SK-N-SH (cell line): ENCODE results near the gene LEKR1. TPM values are rescaled to one million over a fixed set of nuclear protein-coding genes. Genes with fewer than 3 reads are reported as not detected.

Experiments
- CTCF ChIA-PET: fragments of 300-600, 350-600 bp; formaldehyde crosslinking; extraction: SDS; loops from one replicate; lab custom pipeline; 2021; lab: Yijun Ruan, JAX
- POLR2A ChIA-PET: fragments of 350-600 bp; sonication (Branson Sonifier 250); formaldehyde crosslinking; extraction: SDS; loops from one replicate; lab custom pipeline; 2020; ENCODE audit warnings: antibody characterized with exemption, inconsistent platforms; lab: Yijun Ruan, JAX
- DNase-seq: peaks from one replicate; pipeline ENCODE4 v3.0.0; 2012
- H2AFZ ChIP-seq: fragments of 200-600 bp; sonication (generic); 2 replicates; pipeline ENCODE4 v1.8.1; 2016; ENCODE audit warnings: antibody characterized with exemption, mild to moderate bottlenecking, low read depth
- H3F3A ChIP-seq: fragments of 200-600 bp; sonication (generic); replicated peaks from 2 replicates; pipeline ENCODE3; 2016; ENCODE audit warnings: antibody characterized with exemption, mild to moderate bottlenecking; ENCODE audit not compliant: insufficient read depth
- H3K27ac ChIP-seq, 2 experiments: fragments of 200-500 bp in 1 of 2; fragments of 200-600 bp in 1 of 2; sonication (Bioruptor generic) in 1 of 2; sonication (generic), shearing (Covaris generic) in 1 of 2; 2 replicates each; pipeline versions ENCODE4 v1.5.1 to v1.6.1; 2014 to 2016; ENCODE audit warnings: low read depth in 2 of 2, inconsistent platforms in 1 of 2, low read length in 1 of 2, mild to moderate bottlenecking in 1 of 2, mixed read lengths in 1 of 2
- H3K27me3 ChIP-seq: fragments of 200-600 bp; sonication (generic), shearing (Covaris generic); 2 replicates; pipeline ENCODE4 v1.6.1; 2016; ENCODE audit warnings: mixed run types; ENCODE audit not compliant: insufficient read depth
- H3K36me3 ChIP-seq, 2 experiments: fragments of 200-500 bp in 1 of 2; fragments of 200-600 bp in 1 of 2; sonication (Bioruptor generic) in 1 of 2; sonication (generic) in 1 of 2; replicated peaks in 1 of 2; 2 replicates each; pipeline versions ENCODE3 to v1.5.1; 2014 to 2016; ENCODE audit warnings: low read length in 1 of 2, mild to moderate bottlenecking in 1 of 2; ENCODE audit not compliant: insufficient read depth in 2 of 2, control insufficient read depth in 1 of 2
- H3K4me1 ChIP-seq, 2 experiments: fragments of 200-500 bp in 1 of 2; fragments of 200-600 bp in 1 of 2; sonication (Bioruptor generic) in 1 of 2; sonication (generic), shearing (Covaris generic) in 1 of 2; 2 replicates each; pipeline versions ENCODE4 v1.5.1 to v1.6.1; 2014 to 2016; ENCODE audit warnings: low read depth in 1 of 2, low read length in 1 of 2, mixed run types in 1 of 2; ENCODE audit not compliant: insufficient read depth in 2 of 2, control insufficient read depth in 1 of 2
- H3K4me2 ChIP-seq: fragments of 200-600 bp; sonication (generic), shearing (Covaris generic); 2 replicates; pipeline ENCODE4 v1.6.1; 2017; ENCODE audit warnings: mixed run types
- H3K4me3 ChIP-seq, 2 experiments: fragments of 200-500 bp in 1 of 2; fragments of 200-600 bp in 1 of 2; sonication (Bioruptor generic) in 1 of 2; sonication (generic), shearing (Covaris generic) in 1 of 2; 2 replicates each; pipeline versions ENCODE4 v1.5.1 to v1.8.1; 2014 to 2016; ENCODE audit warnings: low read depth in 2 of 2, inconsistent platforms in 1 of 2, low read length in 1 of 2, mild to moderate bottlenecking in 1 of 2, mixed read lengths in 1 of 2, moderate library complexity in 1 of 2
- H3K79me2 ChIP-seq: fragments of 200-600 bp; sonication (generic); 2 replicates; pipeline ENCODE4 v1.8.1; 2017; ENCODE audit warnings: mild to moderate bottlenecking; ENCODE audit not compliant: insufficient read depth
- H3K9ac ChIP-seq: fragments of 200-600 bp; sonication (generic); 2 replicates; pipeline ENCODE4 v1.6.1; 2017; ENCODE audit warnings: mixed run types
- H3K9me2 ChIP-seq: fragments of 200-600 bp; sonication (generic); 2 replicates; pipeline ENCODE4 v1.6.1; 2017; ENCODE audit warnings: mixed run types
- H3K9me3 ChIP-seq: fragments of 200-600 bp; sonication (generic); 2 replicates; pipeline ENCODE4 v1.6.1; 2017; ENCODE audit warnings: mixed run types, mild to moderate bottlenecking, moderate library complexity
- H4K20me1 ChIP-seq: fragments of 200-600 bp; sonication (generic); 2 replicates; pipeline ENCODE4 v1.6.1; 2017; ENCODE audit warnings: mild to moderate bottlenecking, mixed run types; ENCODE audit not compliant: insufficient read depth
- CHD2 ChIP-seq: fragments of 150-350 bp; IDR thresholded peaks from 2 replicates; pipeline ENCODE4 v1.6.1; 2018; ENCODE audit warnings: low read length; ENCODE audit not compliant: partially characterized antibody
- ELF1 ChIP-seq: IDR thresholded peaks from 2 replicates; pipeline ENCODE4 v1.4.0; 2012
- EP300 ChIP-seq, 2 experiments: IDR thresholded peaks; 2 replicates each; pipeline versions ENCODE4 v1.4.0 to v1.6.1; 2012; ENCODE audit warnings: borderline replicate concordance in 1 of 2, low read depth in 1 of 2, low read length in 1 of 2
- EZH2phosphoT487 ChIP-seq: fragments of 200-600 bp; sonication (generic); IDR thresholded peaks from 2 replicates; pipeline ENCODE4 v1.6.1; 2017; ENCODE audit warnings: low read depth, mixed run types, mild to moderate bottlenecking, antibody characterized with exemption, moderate library complexity, borderline replicate concordance
- FOSL2 ChIP-seq: IDR thresholded peaks from 2 replicates; pipeline ENCODE4 v1.4.0; 2012; ENCODE audit warnings: low read depth, mild to moderate bottlenecking, moderate library complexity, borderline replicate concordance
- FOXJ3 ChIP-seq: sonication (generic); formaldehyde crosslinking; IDR thresholded peaks from 2 replicates; pipeline ENCODE4 v1.5.1; 2020; ENCODE audit warnings: mild to moderate bottlenecking, missing genetic modification reagents
- GABPA ChIP-seq: IDR thresholded peaks from 2 replicates; pipeline ENCODE4 v1.4.0; 2012; ENCODE audit warnings: low read depth, mild to moderate bottlenecking
- GATA2 ChIP-seq: sonication (generic); formaldehyde crosslinking; IDR thresholded peaks from 2 replicates; pipeline ENCODE4 v1.5.0; 2020; ENCODE audit warnings: mild to moderate bottlenecking, missing genetic modification reagents
- JUND ChIP-seq: IDR thresholded peaks from 2 replicates; pipeline ENCODE4 v1.4.0; 2012
- MEF2A ChIP-seq: IDR thresholded peaks from 2 replicates; pipeline ENCODE4 v1.4.0; 2012; ENCODE audit warnings: low read depth, borderline replicate concordance
- MXI1 ChIP-seq: IDR thresholded peaks from 2 replicates; pipeline ENCODE4 v1.6.1; 2012; ENCODE audit warnings: mild to moderate bottlenecking, low read depth, low read length, improper control_type of control experiment
- RCOR1 ChIP-seq: fragments of 150-350 bp; IDR thresholded peaks from 2 replicates; pipeline ENCODE4 v1.6.1; 2017; ENCODE audit warnings: antibody characterized with exemption, low read length
- RXRA ChIP-seq: IDR thresholded peaks from 2 replicates; pipeline ENCODE4 v1.4.0; 2012; ENCODE audit warnings: low read depth, mild to moderate bottlenecking, borderline replicate concordance
- SIN3A ChIP-seq: IDR thresholded peaks from 2 replicates; pipeline ENCODE4 v1.6.1; 2012; ENCODE audit warnings: low read depth, mild to moderate bottlenecking, low read length, moderate library complexity, borderline replicate concordance
- TCF12 ChIP-seq: IDR thresholded peaks from 2 replicates; pipeline ENCODE4 v1.4.0; 2012
- WGBS: methylation state at CpG from one replicate; pipeline ENCODE4 v1.1.6; 2017; ENCODE audit warnings: low lambda C conversion rate; 5-methylcytosine and 5-hydroxymethylcytosine counted together
- polyA plus RNA-seq, 3 experiments: library from polyadenylated mRNA; depleted of rRNA; stranded (reverse); fragments of >200 nt; gene quantifications; 2 replicates each; pipeline ENCODE4 v1.2.3, GENCODE V29; 2012
- TF ChIP-seq, protein P1 (sequence below): fragments of 200-600 bp; sonication (generic); IDR thresholded peaks from 2 replicates; pipeline ENCODE4 v1.6.1; 2017; ENCODE audit warnings: antibody characterized with exemption, mild to moderate bottlenecking, moderate library complexity
- TF ChIP-seq, protein P2 (sequence below): fragments of 150-350 bp; IDR thresholded peaks from 2 replicates; pipeline ENCODE4 v1.6.1; 2017; ENCODE audit warnings: antibody characterized with exemption, low read length, low read depth, borderline replicate concordance
- TF ChIP-seq, protein P3 (sequence below): IDR thresholded peaks from 2 replicates; pipeline ENCODE4; 2012
- TF ChIP-seq, protein P4 (sequence below): IDR thresholded peaks from 2 replicates; pipeline ENCODE4 v1.4.0; 2012; ENCODE audit warnings: low read depth, borderline replicate concordance

The LEKR1 gene
- polyA plus RNA-seq, 1 of the 3 experiments (the other 2 are of a cell fraction): 0.30 TPM

DNA sequence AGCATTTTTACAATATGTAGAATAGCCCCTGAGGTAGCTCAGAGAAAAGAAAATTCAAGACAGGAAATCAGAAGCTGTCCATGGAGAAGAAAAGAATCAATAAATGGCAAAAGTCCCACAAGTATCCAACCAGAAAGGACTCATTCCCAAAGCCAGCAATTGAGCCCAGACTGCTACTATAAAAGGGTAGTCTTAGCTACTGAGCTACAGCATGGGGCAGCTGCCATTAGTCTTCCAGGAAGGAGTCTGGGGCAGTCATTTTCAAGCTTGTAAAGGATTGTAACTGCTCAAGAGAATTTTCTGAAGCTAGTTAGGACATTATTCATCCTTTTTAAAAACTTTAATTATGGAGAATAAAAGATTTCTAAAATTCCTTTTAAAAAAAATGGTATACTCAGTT, 10.5 kb downstream of the LEKR1 start:
- no peak overlapping the region for H2AFZ ChIP-seq
- ChIA-PET CTCF (interaction anchor here (0.9 kb wide), 1 partner anchor 162 kb away, joined by 4 read pairs; the partner anchor contains the start of gene TIPARP), POLR2A (no interaction called here)
- no peaks in the 10 kb centered on the region for H3K9me3 ChIP-seq
- no peak for TF ChIP-seq MXI1
- no peak for TF ChIP-seq JUND
- TF ChIP-seq RXRA: no peak
- TF ChIP-seq MEF2A: no peak
- TF ChIP-seq CHD2: no peak
- TF ChIP-seq EZH2phosphoT487: no peak
- TF ChIP-seq GABPA: no peak
- TF ChIP-seq TCF12: no peak
- TF ChIP-seq, protein P1, sequence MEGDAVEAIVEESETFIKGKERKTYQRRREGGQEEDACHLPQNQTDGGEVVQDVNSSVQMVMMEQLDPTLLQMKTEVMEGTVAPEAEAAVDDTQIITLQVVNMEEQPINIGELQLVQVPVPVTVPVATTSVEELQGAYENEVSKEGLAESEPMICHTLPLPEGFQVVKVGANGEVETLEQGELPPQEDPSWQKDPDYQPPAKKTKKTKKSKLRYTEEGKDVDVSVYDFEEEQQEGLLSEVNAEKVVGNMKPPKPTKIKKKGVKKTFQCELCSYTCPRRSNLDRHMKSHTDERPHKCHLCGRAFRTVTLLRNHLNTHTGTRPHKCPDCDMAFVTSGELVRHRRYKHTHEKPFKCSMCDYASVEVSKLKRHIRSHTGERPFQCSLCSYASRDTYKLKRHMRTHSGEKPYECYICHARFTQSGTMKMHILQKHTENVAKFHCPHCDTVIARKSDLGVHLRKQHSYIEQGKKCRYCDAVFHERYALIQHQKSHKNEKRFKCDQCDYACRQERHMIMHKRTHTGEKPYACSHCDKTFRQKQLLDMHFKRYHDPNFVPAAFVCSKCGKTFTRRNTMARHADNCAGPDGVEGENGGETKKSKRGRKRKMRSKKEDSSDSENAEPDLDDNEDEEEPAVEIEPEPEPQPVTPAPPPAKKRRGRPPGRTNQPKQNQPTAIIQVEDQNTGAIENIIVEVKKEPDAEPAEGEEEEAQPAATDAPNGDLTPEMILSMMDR: no peak
- TF ChIP-seq, protein P2, sequence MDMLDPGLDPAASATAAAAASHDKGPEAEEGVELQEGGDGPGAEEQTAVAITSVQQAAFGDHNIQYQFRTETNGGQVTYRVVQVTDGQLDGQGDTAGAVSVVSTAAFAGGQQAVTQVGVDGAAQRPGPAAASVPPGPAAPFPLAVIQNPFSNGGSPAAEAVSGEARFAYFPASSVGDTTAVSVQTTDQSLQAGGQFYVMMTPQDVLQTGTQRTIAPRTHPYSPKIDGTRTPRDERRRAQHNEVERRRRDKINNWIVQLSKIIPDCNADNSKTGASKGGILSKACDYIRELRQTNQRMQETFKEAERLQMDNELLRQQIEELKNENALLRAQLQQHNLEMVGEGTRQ: no peak
- no peak for TF ChIP-seq SIN3A
- no peak for TF ChIP-seq ELF1
- TF ChIP-seq FOSL2: no peak
- no peak for TF ChIP-seq FOXJ3 (CRISPR knock-in tag)
- TF ChIP-seq, protein P3, sequence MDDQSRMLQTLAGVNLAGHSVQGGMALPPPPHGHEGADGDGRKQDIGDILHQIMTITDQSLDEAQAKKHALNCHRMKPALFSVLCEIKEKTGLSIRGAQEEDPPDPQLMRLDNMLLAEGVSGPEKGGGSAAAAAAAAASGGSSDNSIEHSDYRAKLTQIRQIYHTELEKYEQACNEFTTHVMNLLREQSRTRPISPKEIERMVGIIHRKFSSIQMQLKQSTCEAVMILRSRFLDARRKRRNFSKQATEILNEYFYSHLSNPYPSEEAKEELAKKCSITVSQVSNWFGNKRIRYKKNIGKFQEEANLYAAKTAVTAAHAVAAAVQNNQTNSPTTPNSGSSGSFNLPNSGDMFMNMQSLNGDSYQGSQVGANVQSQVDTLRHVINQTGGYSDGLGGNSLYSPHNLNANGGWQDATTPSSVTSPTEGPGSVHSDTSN: no peak
- no peak for TF ChIP-seq GATA2
- no peaks in the 10 kb centered on the region for H3K27me3 ChIP-seq
- H4K20me1 ChIP-seq: no peaks in the 10 kb centered on the region
- H3K9me2 ChIP-seq: no peaks in the 10 kb centered on the region
- H3K4me1 ChIP-seq: peaks cover under 1 to 14% of the 10 kb centered on the region in 2 experiments; a peak in 2 of 4 replicates
- H3K4me2 ChIP-seq: no peak overlapping the region
- no peaks in the 10 kb centered on the region for H3K36me3 ChIP-seq
- no peaks in the 10 kb centered on the region for H3K79me2 ChIP-seq
- H3K4me3 ChIP-seq: no peak overlapping the region
- no peak for DNase-seq
- H3K27ac ChIP-seq: no peak overlapping the region
- H3K9ac ChIP-seq: no peak overlapping the region
- H3F3A ChIP-seq: peaks cover 4% of the 10 kb centered on the region

DNA sequence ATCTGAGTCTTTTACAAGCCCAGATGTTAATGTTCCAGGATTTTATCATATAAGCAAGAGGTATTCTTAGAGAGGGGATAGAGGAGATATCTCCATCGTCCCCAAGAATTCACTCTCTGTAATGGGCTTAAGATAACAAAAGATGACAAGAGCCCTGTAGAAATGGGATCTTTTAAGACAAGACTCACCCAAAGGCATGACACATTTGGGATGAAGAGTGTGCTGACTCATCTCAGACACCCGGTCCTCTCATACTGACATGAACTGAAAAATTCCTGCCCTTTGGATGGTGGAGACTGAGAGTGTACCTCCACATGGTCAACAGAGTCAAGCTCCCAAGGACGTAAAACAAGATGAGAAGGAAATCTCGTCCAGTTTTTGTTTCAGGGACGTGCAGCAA, 11.0 kb downstream of the LEKR1 start:
- TF ChIP-seq FOSL2 (peak; percentile 24; the same call in 1 of the 2 replicates), RCOR1 (no peak), GABPA (no peak), EP300 (IDR thresholded peaks at IDR 0.05; ENCODE audit: borderline replicate concordance in 1 of 2, low read depth in 1 of 2, low read length in 1 of 2) (no peak), JUND (0 out of 2 replicates have a peak, but pooled peaks have one; percentile 23)
- TF ChIP-seq, protein P4, sequence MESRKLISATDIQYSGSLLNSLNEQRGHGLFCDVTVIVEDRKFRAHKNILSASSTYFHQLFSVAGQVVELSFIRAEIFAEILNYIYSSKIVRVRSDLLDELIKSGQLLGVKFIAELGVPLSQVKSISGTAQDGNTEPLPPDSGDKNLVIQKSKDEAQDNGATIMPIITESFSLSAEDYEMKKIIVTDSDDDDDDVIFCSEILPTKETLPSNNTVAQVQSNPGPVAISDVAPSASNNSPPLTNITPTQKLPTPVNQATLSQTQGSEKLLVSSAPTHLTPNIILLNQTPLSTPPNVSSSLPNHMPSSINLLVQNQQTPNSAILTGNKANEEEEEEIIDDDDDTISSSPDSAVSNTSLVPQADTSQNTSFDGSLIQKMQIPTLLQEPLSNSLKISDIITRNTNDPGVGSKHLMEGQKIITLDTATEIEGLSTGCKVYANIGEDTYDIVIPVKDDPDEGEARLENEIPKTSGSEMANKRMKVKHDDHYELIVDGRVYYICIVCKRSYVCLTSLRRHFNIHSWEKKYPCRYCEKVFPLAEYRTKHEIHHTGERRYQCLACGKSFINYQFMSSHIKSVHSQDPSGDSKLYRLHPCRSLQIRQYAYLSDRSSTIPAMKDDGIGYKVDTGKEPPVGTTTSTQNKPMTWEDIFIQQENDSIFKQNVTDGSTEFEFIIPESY: no peak
- TF ChIP-seq, protein P3: 0 out of 2 replicates have a peak, but pooled peaks have one; percentile 9
- POLR2A ChIA-PET: no interaction called here
- no peak for DNase-seq
- no peak overlapping the region; the same call in 1 of the 2 replicates for H2AFZ ChIP-seq
- H3K4me2 ChIP-seq: no peak overlapping the region
- CTCF ChIA-PET: interaction anchor here (0.9 kb wide), 1 partner anchor 162 kb away, joined by 4 read pairs; the partner anchor contains the start of gene TIPARP
- H3K27ac ChIP-seq: no peak overlapping the region
- H3K9ac ChIP-seq: no peak overlapping the region
- H3K4me3 ChIP-seq: no peak overlapping the region
- H3K9me3 ChIP-seq: no peaks in the 10 kb centered on the region
- no peaks in the 10 kb centered on the region for H3K9me2 ChIP-seq
- peaks cover 4% of the 10 kb centered on the region for H3F3A ChIP-seq
- peaks cover 2 to 14% of the 10 kb centered on the region in 2 experiments; a peak in 3 of 4 replicates for H3K4me1 ChIP-seq
- 45% methylated on average over 5 of the region's 5 CpGs for WGBS
- no peaks in the 10 kb centered on the region for H4K20me1 ChIP-seq
- H3K36me3 ChIP-seq: no peaks in the 10 kb centered on the region
- H3K79me2 ChIP-seq: no peaks in the 10 kb centered on the region
- no peaks in the 10 kb centered on the region for H3K27me3 ChIP-seq
